B cell (primary cell): ENCODE measurements around the gene RNF40. TPM values are rescaled to one million over a fixed set of nuclear protein-coding genes. Genes with fewer than 3 reads are reported as not detected.
A peak's percentile ranks its signal among the peaks of the same experiment; 100 is the strongest.

Source experiments
- ATAC-seq: fragments of 200-7000 bp; cut with Tn5 transposase; one replicate; pipeline ENCODE4 v1.10.0; 2021; ENCODE audit warnings: low read depth, mild to moderate bottlenecking, moderate number of reproducible peaks, moderate library complexity
- CTCF ChIA-PET: fragments of 350-600 bp; sonication (Branson Sonifier 250); formaldehyde crosslinking; loops from one replicate; lab custom pipeline; 2021; ENCODE audit warnings: antibody characterized with exemption, inconsistent platforms; lab: Charles Lee
- POLR2A ChIA-PET: fragments of 350-600 bp; sonication (Branson Sonifier 250); formaldehyde crosslinking; loops from one replicate; lab custom pipeline; 2021; ENCODE audit warnings: antibody characterized with exemption; lab: Charles Lee
- DNase-seq: peaks from one replicate; pipeline ENCODE4 v3.0.0; 2013
- H2AFZ ChIP-seq: 2 replicates; pipeline ENCODE4 v1.6.1; 2012; ENCODE audit warnings: mild to moderate bottlenecking, low read depth, low read length; ENCODE audit not compliant: insufficient read depth, poor library complexity, severe bottlenecking
- H3K27ac ChIP-seq, 2 donors: 1 replicate in 1 of 2; 2 replicates in 1 of 2; pipeline ENCODE4 v1.5.1; 2012 to 2013; ENCODE audit warnings: low read length in 2 of 2, mild to moderate bottlenecking in 2 of 2, moderate library complexity in 1 of 2
- H3K27me3 ChIP-seq, 4 experiments: fragments of 200-600 bp in 1 of 4; sonication (generic) in 1 of 4; replicated peaks in 1 of 4; 1 replicate in 2 of 4; 2 replicates in 2 of 4; pipeline versions ENCODE4 v1.6.1 to v1.7.0; 2013 to 2016; ENCODE audit warnings: low read length in 3 of 4, mild to moderate bottlenecking in 2 of 4, mixed read lengths in 1 of 4, moderate library complexity in 1 of 4; ENCODE audit not compliant: insufficient read depth in 4 of 4, control insufficient read depth in 3 of 4; ENCODE audit errors: control extremely low read depth in 1 of 4
- H3K36me3 ChIP-seq, 2 experiments: replicated peaks in 1 of 2; 1 replicate in 1 of 2; 2 replicates in 1 of 2; pipeline versions ENCODE4 v1.6.1 to v1.7.1; 2013; ENCODE audit warnings: low read length in 1 of 2; ENCODE audit not compliant: insufficient read depth in 2 of 2, control insufficient read depth in 1 of 2; ENCODE audit errors: control extremely low read depth in 1 of 2, extremely low read depth in 1 of 2
- H3K4me1 ChIP-seq, 2 donors: fragments of 200-600 bp in 1 of 2; sonication (generic) in 1 of 2; 1 replicate in 1 of 2; 2 replicates in 1 of 2; pipeline versions ENCODE4 v1.5.1 to v1.6.1; 2013 to 2017; ENCODE audit warnings: low read length in 2 of 2; ENCODE audit not compliant: control insufficient read depth in 2 of 2, insufficient read depth in 2 of 2
- H3K4me2 ChIP-seq: replicated peaks from 2 replicates; pipeline ENCODE3; 2012; ENCODE audit warnings: mild to moderate bottlenecking, low read depth, low read length; ENCODE audit not compliant: poor library complexity, severe bottlenecking
- H3K4me3 ChIP-seq, 5 experiments: fragments of 200-600 bp in 1 of 5; sonication (generic) in 1 of 5; 1 replicate in 3 of 5; 2 replicates in 2 of 5; pipeline versions ENCODE4 v1.5.1 to v1.7.0; 2011 to 2016; ENCODE audit warnings: low read length in 4 of 5, mild to moderate bottlenecking in 4 of 5, low read depth in 2 of 5, control low read depth in 1 of 5, moderate library complexity in 1 of 5; ENCODE audit not compliant: insufficient read depth in 1 of 5; ENCODE audit errors: control extremely low read depth in 1 of 5, extremely low read depth in 1 of 5
- H3K79me2 ChIP-seq: fragments of 200-600 bp; sonication (generic); one replicate; pipeline ENCODE4 v1.6.0; 2016; ENCODE audit warnings: low read length; ENCODE audit not compliant: control insufficient read depth, insufficient read depth
- H3K9ac ChIP-seq: fragments of 200-600 bp; sonication (generic); 2 replicates; pipeline ENCODE4 v1.6.1; 2017; ENCODE audit warnings: mild to moderate bottlenecking, low read length, moderate library complexity
- H3K9me3 ChIP-seq, 3 donors: one replicate each; pipeline versions ENCODE4 v1.6.1 to v1.7.1; 2013; ENCODE audit warnings: low read length in 2 of 3; ENCODE audit not compliant: control insufficient read depth in 2 of 3, insufficient read depth in 1 of 3; ENCODE audit errors: control extremely low read depth in 1 of 3
- H4K20me1 ChIP-seq: 2 replicates; pipeline ENCODE4 v1.6.0; 2012; ENCODE audit warnings: mild to moderate bottlenecking, low read length; ENCODE audit not compliant: insufficient read depth, control insufficient read depth, poor library complexity, severe bottlenecking
- H3K27ac Mint-ChIP-seq: one replicate; pipeline ENCODE4 v1.8.0; 2021; ENCODE audit warnings: mixed read lengths
- H3K27me3 Mint-ChIP-seq: one replicate; pipeline ENCODE4 v1.8.0; 2021; ENCODE audit warnings: mixed read lengths
- H3K4me1 Mint-ChIP-seq: one replicate; pipeline ENCODE4 v1.8.0; 2021; ENCODE audit warnings: mixed read lengths
- H3K4me3 Mint-ChIP-seq: one replicate; pipeline ENCODE4 v1.8.0; 2021; ENCODE audit warnings: mixed read lengths
- H3K9me3 Mint-ChIP-seq: one replicate; pipeline ENCODE4 v1.8.0; 2022; ENCODE audit warnings: mixed read lengths; ENCODE audit not compliant: insufficient read depth
- CTCF ChIP-seq: fragments of 200-600 bp; IDR thresholded peaks from one replicate; pipeline ENCODE4 v1.8.0; 2022; ENCODE audit warnings: antibody characterized with exemption, mild to moderate bottlenecking
- EZH2 ChIP-seq: IDR thresholded peaks from 2 replicates; pipeline ENCODE4 v1.6.1; 2012; ENCODE audit warnings: borderline replicate concordance, low read depth, mild to moderate bottlenecking, moderate library complexity, low read length; ENCODE audit not compliant: insufficient read depth, poor library complexity, severe bottlenecking
- WGBS: methylation state at CpG from one replicate; pipeline ENCODE4 v1.1.5; 2013; ENCODE audit warnings: missing lambda C conversion rate; ENCODE audit not compliant: insufficient coverage; 5-methylcytosine and 5-hydroxymethylcytosine counted together
- intact Hi-C: fragments of 100-400 bp; cut with micrococcal nuclease; formaldehyde crosslinking; loops from one replicate; pipeline ENCODE4 v1.10.0; 2022
- polyA plus RNA-seq: library from polyadenylated mRNA; depleted of rRNA; stranded (reverse); fragments of >200 nt; gene quantifications from 2 replicates; pipeline ENCODE4 v1.2.3, GENCODE V29; 2012
- total RNA-seq, 2 donors: library from RNA; stranded (reverse); fragments of 120-200 nt in 1 of 2; gene quantifications; 1 replicate in 1 of 2; 2 replicates in 1 of 2; pipeline versions ENCODE4 v1.2.3 to v1.2.4, GENCODE V29; 2013 to 2022

RNF40 gene
- total and polyA plus RNA-seq, 2 donors (not counting 1 experiment from before 2014, with no cell fraction given): 41.8 to 121 TPM

- H3K9ac ChIP-seq: peak overlapping the region; percentile 81
- peaks cover 9% of the 10 kb centered on the region for H3K79me2 ChIP-seq
- no peaks in the 10 kb centered on the region for H3K27me3 ChIP-seq
- ATAC-seq: peak; percentile 1
- H2AFZ ChIP-seq: peak overlapping the region; percentile 87
- peak overlapping the region; percentile 92 for H3K4me3 Mint-ChIP-seq
- H3K9me3 ChIP-seq: no peaks in the 10 kb centered on the region
- H3K36me3 ChIP-seq: peaks cover 0 to 25% of the 10 kb centered on the region in 2 experiments
- POLR2A ChIA-PET: interaction anchor here (0.5 to 1.7 kb wide), 13 partner anchors 8 to 788 kb away, joined by 3 to 9 read pairs (median 4); partner anchors contain the start of genes CFAP119 and SRCAP
- DNase-seq: peak; percentile 37
- H3K4me3 ChIP-seq: peak overlapping the region in 4 of 5 experiments; percentile 62 to 84 (median 76)
- peaks cover 3 to 5% of the 10 kb centered on the region in 2 donors for H3K4me1 ChIP-seq
- H4K20me1 ChIP-seq: no peaks in the 10 kb centered on the region
- intact Hi-C loops: loop anchor here (1.0 to 2.0 kb wide), 8 partner anchors 13 to 190 kb away; partner anchors contain the start of genes CFAP119, FBRS, RNF40 and ZNF764
- CTCF ChIA-PET: interaction anchor here (1.2 to 1.3 kb wide), 3 partner anchors 27 to 394 kb away, joined by 3 read pairs; no protein-coding TSS in a partner anchor
- TF ChIP-seq EZH2: no peak
- TF ChIP-seq CTCF: no peak
- peak overlapping the region; percentile 89 for H3K4me2 ChIP-seq
- H3K4me1 Mint-ChIP-seq: peaks cover 19% of the 10 kb centered on the region
- H3K27ac Mint-ChIP-seq: peak overlapping the region; percentile 83
- H3K9me3 Mint-ChIP-seq: no peaks in the 10 kb centered on the region
- H3K27me3 Mint-ChIP-seq: no peaks in the 10 kb centered on the region
- WGBS: 13% methylated on average over 26 of the region's 36 CpGs
- no peak overlapping the region for H3K27ac ChIP-seq
Measured at GRCh38 chr16:30748634-30749445, 13.3 kb upstream of the RNF40 start.

GRCh38 chr16:30750201-30750600, 11.9 kb upstream of the RNF40 start:
- Histone ChIP-seq H3K9ac (no peak overlapping the region), H3K9me3 (no peaks in the 10 kb centered on the region), H3K4me1 (peaks cover 3 to 5% of the 10 kb centered on the region in 2 donors), H3K27ac (no peak overlapping the region), H3K27me3 (no peaks in the 10 kb centered on the region), H3K79me2 (peaks cover 9% of the 10 kb centered on the region), H3K36me3 (peaks cover 0 to 30% of the 10 kb centered on the region in 2 experiments), H3K4me2 (no peak overlapping the region), H2AFZ (no peak overlapping the region), H3K4me3 (no peak overlapping the region), H4K20me1 (no peaks in the 10 kb centered on the region)
- Mint-ChIP-seq H3K9me3 (no peaks in the 10 kb centered on the region), H3K27ac (no peak overlapping the region), H3K4me1 (peaks cover 19% of the 10 kb centered on the region), H3K4me3 (peak overlapping the region; percentile 60), H3K27me3 (no peaks in the 10 kb centered on the region)
- WGBS: 97% methylated on average over 4 of the region's 4 CpGs
- no peak for ATAC-seq
- DNase-seq: no peak
- ChIA-PET POLR2A (no interaction called here), CTCF (no interaction called here)
- intact Hi-C loops: no loop called here
- TF ChIP-seq EZH2 (no peak), CTCF (no peak)
